Thoracic aorta (tissue), 2 donors: Measurements from ENCODE around the gene CDHR5. TPM values are rescaled to one million over a fixed set of nuclear protein-coding genes. Genes with fewer than 3 reads are reported as not detected.

Experiments
- ATAC-seq: fragments of 150-250 bp; one replicate; pipeline ENCODE4 v1.8.0; 2017; ENCODE audit warnings: low read depth; ENCODE audit not compliant: insufficient number of reproducible peaks, low FRiP score
- DNase-seq: peaks from one replicate; pipeline ENCODE4 v3.0.0-alpha.2; 2020; ENCODE audit warnings: low spot score
- H3K27ac ChIP-seq, 2 donors: fragments of 200-600 bp; sonication (generic); 1 replicate in 1 of 2; 2 replicates in 1 of 2; pipeline ENCODE4 v1.5.1; 2016; ENCODE audit warnings: mild to moderate bottlenecking in 2 of 2, moderate library complexity in 2 of 2
- H3K27me3 ChIP-seq: fragments of 200-600 bp; sonication (generic); replicated peaks from 2 replicates; pipeline ENCODE4 v1.6.0; 2016; ENCODE audit warnings: mild to moderate bottlenecking; ENCODE audit not compliant: insufficient read depth
- H3K36me3 ChIP-seq: fragments of 200-600 bp; sonication (generic); one replicate; pipeline ENCODE4 v1.5.1; 2016
- H3K4me1 ChIP-seq, 2 donors: fragments of 200-600 bp; sonication (generic); 1 replicate in 1 of 2; 2 replicates in 1 of 2; pipeline versions ENCODE4 v1.5.1 to v1.6.0; 2016; ENCODE audit warnings: low read depth in 2 of 2, mild to moderate bottlenecking in 1 of 2; ENCODE audit not compliant: control insufficient read depth in 1 of 2
- H3K4me3 ChIP-seq: fragments of 200-600 bp; sonication (generic); 2 replicates; pipeline ENCODE4 v1.5.1; 2016; ENCODE audit warnings: mild to moderate bottlenecking
- H3K9me3 ChIP-seq: fragments of 200-600 bp; sonication (generic); 2 replicates; pipeline ENCODE4 v1.5.1; 2016
- total RNA-seq, 2 donors: library from RNA; depleted of rRNA; stranded (reverse); fragments of >200 nt; gene quantifications; one replicate each; pipeline versions ENCODE4 v1.1.0 to v1.2.3, GENCODE V29; 2016
- TF ChIP-seq, protein P1 (sequence below): fragments of 200-600 bp; sonication (generic); IDR thresholded peaks from one replicate; pipeline ENCODE4 v1.5.1; 2019; ENCODE audit warnings: antibody characterized with exemption

CDHR5 gene
- total RNA-seq, 2 donors from 2014 or later: not detected

DNA sequence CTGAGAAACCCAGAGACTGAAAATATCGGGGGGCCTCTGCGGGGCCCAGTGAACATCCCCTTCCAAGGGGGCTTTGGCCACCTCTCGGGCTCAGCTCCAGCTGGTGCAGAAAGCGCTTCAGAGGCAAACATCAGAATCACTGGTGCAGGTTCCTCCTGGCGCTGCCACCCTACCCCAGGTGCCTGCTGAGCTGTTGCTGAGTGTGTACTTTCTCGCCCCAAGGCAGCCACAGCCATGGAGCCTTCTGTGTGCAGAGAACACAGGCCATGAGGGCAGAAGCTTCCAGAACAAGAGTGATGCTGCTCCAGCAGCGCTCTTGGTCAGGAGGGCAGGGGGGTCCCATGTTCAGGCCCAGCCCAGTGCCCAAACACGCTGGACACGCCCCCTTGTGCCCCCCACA, 18.6 kb upstream of the CDHR5 start:
- DNase-seq (no peak), ATAC-seq (no peak)
- H3K9me3 ChIP-seq: no peaks in the 10 kb centered on the region
- TF ChIP-seq, protein P1, sequence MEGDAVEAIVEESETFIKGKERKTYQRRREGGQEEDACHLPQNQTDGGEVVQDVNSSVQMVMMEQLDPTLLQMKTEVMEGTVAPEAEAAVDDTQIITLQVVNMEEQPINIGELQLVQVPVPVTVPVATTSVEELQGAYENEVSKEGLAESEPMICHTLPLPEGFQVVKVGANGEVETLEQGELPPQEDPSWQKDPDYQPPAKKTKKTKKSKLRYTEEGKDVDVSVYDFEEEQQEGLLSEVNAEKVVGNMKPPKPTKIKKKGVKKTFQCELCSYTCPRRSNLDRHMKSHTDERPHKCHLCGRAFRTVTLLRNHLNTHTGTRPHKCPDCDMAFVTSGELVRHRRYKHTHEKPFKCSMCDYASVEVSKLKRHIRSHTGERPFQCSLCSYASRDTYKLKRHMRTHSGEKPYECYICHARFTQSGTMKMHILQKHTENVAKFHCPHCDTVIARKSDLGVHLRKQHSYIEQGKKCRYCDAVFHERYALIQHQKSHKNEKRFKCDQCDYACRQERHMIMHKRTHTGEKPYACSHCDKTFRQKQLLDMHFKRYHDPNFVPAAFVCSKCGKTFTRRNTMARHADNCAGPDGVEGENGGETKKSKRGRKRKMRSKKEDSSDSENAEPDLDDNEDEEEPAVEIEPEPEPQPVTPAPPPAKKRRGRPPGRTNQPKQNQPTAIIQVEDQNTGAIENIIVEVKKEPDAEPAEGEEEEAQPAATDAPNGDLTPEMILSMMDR: no peak
- peaks cover 26% of the 10 kb centered on the region for H3K36me3 ChIP-seq
- no peaks in the 10 kb centered on the region for H3K27me3 ChIP-seq
- H3K27ac ChIP-seq: no peak overlapping the region
- no peak overlapping the region for H3K4me3 ChIP-seq
- H3K4me1 ChIP-seq: no peaks in the 10 kb centered on the region

DNA sequence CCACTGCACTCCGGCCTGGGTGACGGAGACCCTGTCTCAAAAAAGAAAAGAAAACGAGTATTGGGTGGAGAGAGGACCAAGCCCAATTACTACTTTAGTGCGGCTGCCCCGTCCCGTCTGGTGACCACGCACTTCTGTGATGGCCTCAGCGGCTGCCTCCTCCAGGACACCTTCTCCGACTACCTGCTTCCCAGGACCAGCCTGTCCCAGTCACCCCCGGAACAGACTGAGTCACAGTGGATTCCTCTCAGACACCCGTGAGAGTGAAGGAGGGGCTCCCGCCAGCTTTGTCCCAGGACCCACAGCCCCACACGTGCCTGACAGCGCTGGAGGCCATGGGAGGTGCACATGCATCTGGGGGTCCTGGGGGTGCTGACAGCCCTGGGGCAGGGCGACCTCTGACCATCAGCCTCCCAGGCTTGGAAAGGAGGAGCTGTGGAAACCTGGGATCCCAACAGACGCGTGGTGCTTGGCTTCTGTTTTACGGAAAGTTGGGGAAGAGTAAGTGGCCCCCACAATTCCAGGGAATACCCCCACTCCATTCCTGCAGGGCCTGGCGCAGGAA, 17.1 kb upstream of the CDHR5 start:
- no peak overlapping the region for H3K27ac ChIP-seq
- no peaks in the 10 kb centered on the region for H3K9me3 ChIP-seq
- peaks cover 26% of the 10 kb centered on the region for H3K36me3 ChIP-seq
- no peak for DNase-seq
- H3K27me3 ChIP-seq: no peaks in the 10 kb centered on the region
- TF ChIP-seq, protein P1: no peak
- peaks cover 2 to 12% of the 10 kb centered on the region in 2 donors for H3K4me1 ChIP-seq
- H3K4me3 ChIP-seq: no peak overlapping the region
- ATAC-seq: no peak

DNA sequence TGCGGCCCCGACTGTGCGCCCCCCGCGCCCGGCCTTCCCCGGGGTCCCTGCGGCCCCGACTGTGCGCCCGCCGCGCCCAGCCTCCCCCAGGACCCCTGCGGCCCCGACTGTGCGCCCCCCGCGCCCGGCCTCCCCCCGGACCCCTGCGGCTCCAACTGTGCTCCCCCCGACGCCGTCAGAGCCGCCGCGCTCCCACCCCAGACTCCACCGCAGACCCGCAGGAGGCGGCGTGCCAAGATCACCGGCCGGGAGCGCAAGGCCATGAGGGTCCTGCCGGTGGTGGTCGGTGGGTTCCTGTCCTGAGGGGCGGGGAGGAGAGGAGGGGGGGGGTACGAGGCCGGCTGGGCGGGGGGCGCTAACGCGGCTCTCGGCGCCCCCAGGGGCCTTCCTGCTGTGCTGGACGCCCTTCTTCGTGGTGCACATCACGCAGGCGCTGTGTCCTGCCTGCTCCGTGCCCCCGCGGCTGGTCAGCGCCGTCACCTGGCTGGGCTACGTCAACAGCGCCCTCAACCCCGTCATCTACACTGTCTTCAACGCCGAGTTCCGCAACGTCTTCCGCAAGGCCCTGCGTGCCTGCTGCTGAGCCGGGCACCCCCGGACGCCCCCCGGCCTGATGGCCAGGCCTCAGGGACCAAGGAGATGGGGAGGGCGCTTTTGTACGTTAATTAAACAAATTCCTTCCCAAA, 15.4 kb upstream of the CDHR5 start:
- TF ChIP-seq, protein P1: no peak
- H3K36me3 ChIP-seq: peaks cover 26% of the 10 kb centered on the region
- ATAC-seq: no peak

DNA sequence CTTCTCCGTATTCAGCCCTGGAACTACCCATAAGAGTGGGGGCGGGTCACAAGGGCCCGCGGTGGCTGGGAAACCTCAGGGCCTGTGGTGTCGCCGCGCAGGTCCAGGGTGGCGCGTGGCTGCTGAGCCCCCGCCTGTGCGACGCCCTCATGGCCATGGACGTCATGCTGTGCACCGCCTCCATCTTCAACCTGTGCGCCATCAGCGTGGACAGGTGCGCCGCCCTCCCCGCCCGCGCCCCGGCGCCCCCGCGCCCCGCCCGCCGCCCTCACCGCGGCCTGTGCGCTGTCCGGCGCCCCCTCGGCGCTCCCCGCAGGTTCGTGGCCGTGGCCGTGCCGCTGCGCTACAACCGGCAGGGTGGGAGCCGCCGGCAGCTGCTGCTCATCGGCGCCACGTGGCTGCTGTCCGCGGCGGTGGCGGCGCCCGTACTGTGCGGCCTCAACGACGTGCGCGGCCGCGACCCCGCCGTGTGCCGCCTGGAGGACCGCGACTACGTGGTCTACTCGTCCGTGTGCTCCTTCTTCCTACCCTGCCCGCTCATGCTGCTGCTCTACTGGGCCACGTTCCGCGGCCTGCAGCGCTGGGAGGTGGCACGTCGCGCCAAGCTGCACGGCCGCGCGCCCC, 14.7 kb upstream of the CDHR5 start:
- Histone ChIP-seq H3K27me3 (no peaks in the 10 kb centered on the region), H3K36me3 (peaks cover 22% of the 10 kb centered on the region), H3K9me3 (no peaks in the 10 kb centered on the region), H3K27ac (no peak overlapping the region), H3K4me3 (no peak overlapping the region), H3K4me1 (peaks cover 4 to 15% of the 10 kb centered on the region in 2 donors)
- ATAC-seq (no peak), DNase-seq (no peak)
- TF ChIP-seq, protein P1: no peak

More for the DNA sequence above, 15.4 kb upstream of the CDHR5 start:
- peaks cover 4 to 15% of the 10 kb centered on the region in 2 donors for H3K4me1 ChIP-seq
- no peak for DNase-seq
- H3K4me3 ChIP-seq: no peak overlapping the region
- H3K27ac ChIP-seq: no peak overlapping the region
- H3K27me3 ChIP-seq: no peaks in the 10 kb centered on the region
- no peaks in the 10 kb centered on the region for H3K9me3 ChIP-seq

DNA sequence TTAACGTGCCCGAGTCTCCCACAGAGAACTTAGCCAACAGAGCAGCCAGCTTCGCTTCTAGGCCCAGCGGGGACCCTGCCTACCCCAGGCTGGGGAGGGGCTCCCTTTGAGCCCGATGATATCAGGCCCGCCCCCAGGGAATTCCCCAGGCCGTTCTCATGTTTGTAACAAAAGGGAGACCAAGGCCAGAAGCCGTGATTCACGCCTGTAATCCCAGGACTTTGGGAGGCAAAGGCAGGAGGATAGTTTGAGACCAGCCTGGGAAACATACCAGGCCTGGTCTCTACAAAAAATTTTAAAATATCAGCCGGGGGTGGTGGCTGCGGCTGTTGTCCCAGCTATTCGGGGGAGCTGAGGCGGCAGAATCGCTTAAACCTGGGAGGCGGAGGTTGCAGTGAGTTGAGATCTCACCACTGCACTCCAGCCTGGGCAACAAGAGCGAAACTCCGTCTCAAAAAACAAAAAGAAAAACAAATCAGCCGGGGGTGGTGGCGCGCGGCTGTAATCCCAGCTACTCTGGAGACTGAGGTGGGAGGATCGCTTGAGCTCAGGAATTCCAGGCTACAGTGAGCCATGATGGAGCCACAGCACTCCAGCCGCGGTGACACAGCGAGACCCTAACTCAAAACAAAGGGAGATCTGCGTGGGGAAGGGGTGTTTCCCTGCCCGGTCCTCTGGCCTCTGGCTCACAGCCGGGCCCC, 14.0 kb upstream of the CDHR5 start:
- Histone ChIP-seq H3K4me3 (no peak overlapping the region), H3K27ac (no peak overlapping the region), H3K9me3 (no peaks in the 10 kb centered on the region), H3K36me3 (peaks cover 17% of the 10 kb centered on the region), H3K4me1 (peaks cover 4 to 15% of the 10 kb centered on the region in 2 donors), H3K27me3 (no peaks in the 10 kb centered on the region)
- ATAC-seq: no peak
- no peak for DNase-seq
- TF ChIP-seq, protein P1: no peak
